ENCODE results near the gene COASY.
"Not testable (repeated sequence)": the region's sequence is repeated elsewhere in the genome, so short reads cannot be mapped to it uniquely, and the experiment has no call there.

COASY gene

DNA sequence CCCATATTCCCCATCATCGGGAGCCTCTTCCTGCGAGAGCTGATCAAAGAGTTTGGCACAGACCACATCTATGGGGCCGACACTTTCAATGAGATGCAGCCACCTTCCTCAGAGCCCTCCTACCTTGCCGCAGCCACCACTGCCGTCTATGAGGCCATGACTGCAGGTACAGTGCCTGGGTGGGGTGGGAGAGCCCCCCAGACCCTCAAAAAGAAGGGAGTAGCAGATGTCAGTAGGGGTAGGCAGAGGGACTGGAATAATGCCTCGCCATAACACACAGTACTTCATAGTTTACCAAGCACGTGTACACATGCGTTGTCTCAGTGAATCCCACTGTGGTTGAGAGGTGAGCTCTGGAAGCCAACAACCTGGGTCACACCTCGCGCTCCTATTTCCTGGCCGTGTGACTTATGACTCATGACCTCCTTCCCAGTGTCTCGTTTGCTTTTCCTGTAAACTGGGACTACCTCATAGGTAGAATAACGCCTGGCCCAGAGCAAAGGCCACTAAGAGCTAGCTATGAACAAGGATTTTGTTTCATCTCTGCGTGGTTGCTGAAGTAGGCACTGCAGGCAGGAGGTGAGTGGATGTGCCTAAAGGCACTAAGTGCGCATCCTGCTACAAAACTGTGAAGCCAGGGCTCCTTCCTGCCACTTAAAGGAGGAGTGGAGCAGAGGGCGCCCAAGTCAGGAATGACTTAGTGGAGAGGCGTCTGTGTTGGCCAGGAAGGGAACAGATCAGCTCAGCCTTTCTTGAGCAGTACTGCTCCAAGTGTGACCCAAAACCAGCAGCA is 20.7 kb upstream of the COASY start:
- Histone ChIP-seq H3K27ac (ENCODE audit: low read depth, low read length, poor library complexity, severe bottlenecking) (no peak overlapping the region), H3F3A (ENCODE audit: insufficient read depth, low read length) (no peaks in the 10 kb centered on the region), H3K4me2 (ENCODE audit: low read length) (no peak overlapping the region), H3K9me2 (ENCODE audit: low read depth, low read length) (no peaks in the 10 kb centered on the region), H3K27me3 (ENCODE audit: insufficient read depth, low read length) (no peaks in the 10 kb centered on the region), H3K9me3 (ENCODE audit: low read length) (no peaks in the 10 kb centered on the region), H3K9ac (ENCODE audit: low read length) (no peak overlapping the region), H3K4me1 (ENCODE audit: insufficient read depth, low read length, severe bottlenecking) (peaks cover 10% of the 10 kb centered on the region), H4K20me1 (ENCODE audit: insufficient read depth, low read length) (no peaks in the 10 kb centered on the region), H3K36me3 (ENCODE audit: insufficient read depth, low read length) (peaks cover 33% of the 10 kb centered on the region), H3K79me2 (ENCODE audit: insufficient read depth, low read length) (no peaks in the 10 kb centered on the region), H2AFZ (ENCODE audit: low read length) (no peak overlapping the region), H3K4me3 (ENCODE audit: low read depth, low read length, poor library complexity, severe bottlenecking) (no peak overlapping the region)
- TF ChIP-seq EZH2 (IDR thresholded peaks at IDR 0.05; ENCODE audit: borderline replicate concordance, low read length): no peak
- no peak for TF ChIP-seq CTCF (IDR thresholded peaks at IDR 0.05; ENCODE audit: low read length)

- H2AFZ ChIP-seq (ENCODE audit: low read length): no peak overlapping the region
- H3K9ac ChIP-seq (ENCODE audit: low read length): no peak overlapping the region
Observed at GRCh38 chr17:42543190-42544079, 18.5 kb upstream of the COASY start.

DNA sequence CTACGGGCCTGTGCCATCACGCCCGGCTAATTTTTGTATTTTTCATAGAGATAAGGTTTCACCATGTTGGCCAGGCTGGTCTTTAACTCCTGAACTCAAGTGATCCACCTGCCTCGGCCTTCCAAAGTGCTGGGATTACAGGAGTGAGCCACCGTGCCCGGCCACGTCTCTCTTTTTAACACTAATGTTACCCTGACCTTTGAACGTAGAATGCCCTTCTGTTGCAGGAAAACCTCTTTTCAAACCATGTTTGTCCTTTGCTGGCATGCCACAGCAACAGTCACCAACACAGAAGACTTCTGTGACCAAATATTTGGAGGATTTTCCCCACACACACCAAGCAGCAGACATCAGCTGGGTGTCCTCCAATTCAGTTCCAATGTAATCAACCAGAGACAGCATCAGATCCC is 17.1 kb upstream of the COASY start:
- Histone ChIP-seq H3K79me2 (ENCODE audit: insufficient read depth, low read length) (no peaks in the 10 kb centered on the region), H4K20me1 (ENCODE audit: insufficient read depth, low read length) (no peaks in the 10 kb centered on the region), H3F3A (ENCODE audit: insufficient read depth, low read length) (no peaks in the 10 kb centered on the region), H3K9ac (ENCODE audit: low read length) (no peak overlapping the region), H3K27me3 (ENCODE audit: insufficient read depth, low read length) (no peaks in the 10 kb centered on the region), H3K27ac (ENCODE audit: low read depth, low read length, poor library complexity, severe bottlenecking) (no peak overlapping the region), H3K36me3 (ENCODE audit: insufficient read depth, low read length) (peaks cover 25% of the 10 kb centered on the region), H3K4me2 (ENCODE audit: low read length) (no peak overlapping the region), H3K4me1 (ENCODE audit: insufficient read depth, low read length, severe bottlenecking) (peaks cover 14% of the 10 kb centered on the region), H3K4me3 (ENCODE audit: low read depth, low read length, poor library complexity, severe bottlenecking) (no peak overlapping the region), H3K9me3 (ENCODE audit: low read length) (no peaks in the 10 kb centered on the region), H2AFZ (ENCODE audit: low read length) (no peak overlapping the region), H3K9me2 (ENCODE audit: low read depth, low read length) (no peaks in the 10 kb centered on the region)
- TF ChIP-seq EZH2 (IDR thresholded peaks at IDR 0.05; ENCODE audit: borderline replicate concordance, low read length): no peak
- no peak for TF ChIP-seq CTCF (IDR thresholded peaks at IDR 0.05; ENCODE audit: low read length)

More at GRCh38 chr17:42543190-42544079, 18.5 kb upstream of the COASY start:
- H3K9me2 ChIP-seq (ENCODE audit: low read depth, low read length): no peaks in the 10 kb centered on the region
- no peaks in the 10 kb centered on the region for H3F3A ChIP-seq (ENCODE audit: insufficient read depth, low read length)
- H3K27me3 ChIP-seq (ENCODE audit: insufficient read depth, low read length): no peaks in the 10 kb centered on the region
- H3K4me1 ChIP-seq (ENCODE audit: insufficient read depth, low read length, severe bottlenecking): peaks cover 6% of the 10 kb centered on the region
- no peaks in the 10 kb centered on the region for H3K9me3 ChIP-seq (ENCODE audit: low read length)
- TF ChIP-seq EZH2 (IDR thresholded peaks at IDR 0.05; ENCODE audit: borderline replicate concordance, low read length) (no peak), CTCF (IDR thresholded peaks at IDR 0.05; ENCODE audit: low read length) (no peak)
- H3K79me2 ChIP-seq (ENCODE audit: insufficient read depth, low read length): no peaks in the 10 kb centered on the region
- no peak overlapping the region for H3K4me2 ChIP-seq (ENCODE audit: low read length)
- no peaks in the 10 kb centered on the region for H4K20me1 ChIP-seq (ENCODE audit: insufficient read depth, low read length)
- H3K27ac ChIP-seq (ENCODE audit: low read depth, low read length, poor library complexity, severe bottlenecking): no peak overlapping the region
- H3K36me3 ChIP-seq (ENCODE audit: insufficient read depth, low read length): peaks cover 33% of the 10 kb centered on the region
- no peak overlapping the region for H3K4me3 ChIP-seq (ENCODE audit: low read depth, low read length, poor library complexity, severe bottlenecking)

DNA sequence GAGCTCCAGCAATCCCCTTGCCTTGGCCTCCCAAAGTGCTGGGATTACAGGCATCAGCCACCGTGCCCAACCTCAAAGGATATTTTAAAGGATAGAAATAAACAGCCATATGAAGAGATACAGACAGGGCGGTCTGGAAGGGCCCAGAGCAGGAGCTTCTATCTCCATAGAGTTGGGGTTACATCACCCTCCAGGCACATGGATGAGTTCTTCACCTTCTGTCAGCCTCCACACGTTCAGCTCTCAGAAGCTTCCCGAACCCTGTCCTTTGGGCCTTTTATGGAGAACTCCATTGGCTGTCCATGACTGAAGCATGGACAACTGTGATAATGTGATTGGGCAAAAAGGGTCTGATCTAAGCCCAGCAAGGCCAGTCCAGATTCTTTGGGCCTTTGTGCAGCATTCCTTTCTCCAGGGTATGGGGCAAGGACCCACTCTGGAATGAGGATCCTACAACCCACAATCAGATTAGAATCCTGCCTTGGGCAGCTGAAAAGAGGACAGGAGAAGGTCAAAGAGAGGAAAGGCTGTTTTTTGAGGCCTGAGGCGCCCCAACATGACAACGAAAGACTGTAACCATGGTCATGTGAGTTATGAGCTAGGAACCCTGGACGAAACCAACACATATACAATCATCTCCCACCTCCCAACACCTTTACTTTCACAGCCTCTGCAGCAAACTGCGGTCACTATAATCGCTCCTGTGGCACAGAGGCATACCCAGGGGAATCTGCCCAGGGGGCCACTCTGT is 16.0 kb upstream of the COASY start:
- not testable (repeated sequence) for H4K20me1 ChIP-seq (ENCODE audit: insufficient read depth, low read length); H3K27me3 ChIP-seq (ENCODE audit: insufficient read depth, low read length); H3K9me3 ChIP-seq (ENCODE audit: low read length); H3K4me2 ChIP-seq (ENCODE audit: low read length); H3K9ac ChIP-seq (ENCODE audit: low read length); H3K9me2 ChIP-seq (ENCODE audit: low read depth, low read length); H2AFZ ChIP-seq (ENCODE audit: low read length); H3K79me2 ChIP-seq (ENCODE audit: insufficient read depth, low read length); H3F3A ChIP-seq (ENCODE audit: insufficient read depth, low read length); H3K27ac ChIP-seq (ENCODE audit: low read depth, low read length, poor library complexity, severe bottlenecking); H3K4me3 ChIP-seq (ENCODE audit: low read depth, low read length, poor library complexity, severe bottlenecking)
- H3K4me1 ChIP-seq (ENCODE audit: insufficient read depth, low read length, severe bottlenecking): peaks cover 14% of the 10 kb centered on the region
- peaks cover 24% of the 10 kb centered on the region for H3K36me3 ChIP-seq (ENCODE audit: insufficient read depth, low read length)

Measured in OCI-LY1 (cell line).